ENCODE measurements around the gene DLG2.

DLG2 gene

DNA sequence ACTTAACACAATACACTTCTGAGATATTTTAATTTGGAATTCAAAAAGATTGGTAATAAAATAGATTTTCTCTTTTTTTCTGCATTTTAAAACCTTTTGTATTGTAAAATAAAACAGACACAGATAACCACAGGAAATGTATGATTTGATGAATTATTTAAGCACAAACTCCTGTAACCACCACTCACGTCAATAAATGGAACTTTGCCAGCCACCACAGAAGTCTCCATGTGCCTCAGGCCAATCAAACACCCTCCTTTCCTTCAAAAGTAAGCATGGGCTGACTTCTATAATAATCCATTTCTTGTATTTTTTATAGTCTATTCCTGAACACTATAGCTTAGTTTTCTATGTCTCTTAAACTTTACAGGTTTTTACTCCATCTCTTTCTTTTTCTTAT, 721.7 kb downstream of the DLG2 start:
- Histone ChIP-seq H3K9me2 (ENCODE audit: low read depth, low read length) (no peaks in the 10 kb centered on the region), H3F3A (ENCODE audit: insufficient read depth, low read length) (no peaks in the 10 kb centered on the region), H3K4me2 (ENCODE audit: low read length) (no peak overlapping the region), H3K79me2 (ENCODE audit: insufficient read depth, low read length) (no peaks in the 10 kb centered on the region), H3K27ac (ENCODE audit: low read depth, low read length, poor library complexity, severe bottlenecking) (no peak overlapping the region), H3K9ac (ENCODE audit: low read length) (no peak overlapping the region), H3K36me3 (ENCODE audit: insufficient read depth, low read length) (no peaks in the 10 kb centered on the region), H2AFZ (ENCODE audit: low read length) (no peak overlapping the region), H3K27me3 (ENCODE audit: insufficient read depth, low read length) (no peaks in the 10 kb centered on the region), H3K9me3 (ENCODE audit: low read length) (no peaks in the 10 kb centered on the region), H4K20me1 (ENCODE audit: insufficient read depth, low read length) (no peaks in the 10 kb centered on the region), H3K4me1 (ENCODE audit: insufficient read depth, low read length, severe bottlenecking) (no peaks in the 10 kb centered on the region), H3K4me3 (ENCODE audit: low read depth, low read length, poor library complexity, severe bottlenecking) (no peak overlapping the region)
- no peak for TF ChIP-seq EZH2 (IDR thresholded peaks at IDR 0.05; ENCODE audit: borderline replicate concordance, low read length)
- TF ChIP-seq, protein P1, sequence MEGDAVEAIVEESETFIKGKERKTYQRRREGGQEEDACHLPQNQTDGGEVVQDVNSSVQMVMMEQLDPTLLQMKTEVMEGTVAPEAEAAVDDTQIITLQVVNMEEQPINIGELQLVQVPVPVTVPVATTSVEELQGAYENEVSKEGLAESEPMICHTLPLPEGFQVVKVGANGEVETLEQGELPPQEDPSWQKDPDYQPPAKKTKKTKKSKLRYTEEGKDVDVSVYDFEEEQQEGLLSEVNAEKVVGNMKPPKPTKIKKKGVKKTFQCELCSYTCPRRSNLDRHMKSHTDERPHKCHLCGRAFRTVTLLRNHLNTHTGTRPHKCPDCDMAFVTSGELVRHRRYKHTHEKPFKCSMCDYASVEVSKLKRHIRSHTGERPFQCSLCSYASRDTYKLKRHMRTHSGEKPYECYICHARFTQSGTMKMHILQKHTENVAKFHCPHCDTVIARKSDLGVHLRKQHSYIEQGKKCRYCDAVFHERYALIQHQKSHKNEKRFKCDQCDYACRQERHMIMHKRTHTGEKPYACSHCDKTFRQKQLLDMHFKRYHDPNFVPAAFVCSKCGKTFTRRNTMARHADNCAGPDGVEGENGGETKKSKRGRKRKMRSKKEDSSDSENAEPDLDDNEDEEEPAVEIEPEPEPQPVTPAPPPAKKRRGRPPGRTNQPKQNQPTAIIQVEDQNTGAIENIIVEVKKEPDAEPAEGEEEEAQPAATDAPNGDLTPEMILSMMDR (IDR thresholded peaks at IDR 0.05; ENCODE audit: low read length) = no peak

DNA sequence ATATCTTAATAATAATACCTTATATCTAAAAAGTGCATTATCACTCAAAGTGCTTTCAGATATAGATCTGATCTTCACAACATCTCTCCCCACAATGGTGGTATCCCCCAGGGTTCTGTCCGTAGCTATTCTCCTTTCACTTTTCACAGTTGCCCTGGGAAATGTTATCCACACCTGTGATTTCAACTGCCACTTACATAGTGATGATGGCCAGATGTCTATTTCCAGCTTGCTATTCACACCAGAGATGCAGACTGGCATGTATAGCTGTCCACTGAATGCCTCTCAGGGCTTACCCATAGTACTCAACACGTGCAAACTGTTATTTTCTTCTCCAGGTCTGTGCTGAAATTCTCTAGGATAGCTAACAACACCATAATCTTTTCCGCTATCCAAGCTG, 724.7 kb downstream of the DLG2 start:
- TF ChIP-seq, protein P1 (IDR thresholded peaks at IDR 0.05; ENCODE audit: low read length) = no peak
- TF ChIP-seq EZH2 (IDR thresholded peaks at IDR 0.05; ENCODE audit: borderline replicate concordance, low read length) = no peak
- Histone ChIP-seq H3K4me1 (ENCODE audit: insufficient read depth, low read length, severe bottlenecking) (no peaks in the 10 kb centered on the region), H3K4me3 (ENCODE audit: low read depth, low read length, poor library complexity, severe bottlenecking) (no peak overlapping the region), H3K9ac (ENCODE audit: low read length) (no peak overlapping the region), H3F3A (ENCODE audit: insufficient read depth, low read length) (no peaks in the 10 kb centered on the region), H2AFZ (ENCODE audit: low read length) (no peak overlapping the region), H3K4me2 (ENCODE audit: low read length) (no peak overlapping the region), H3K9me2 (ENCODE audit: low read depth, low read length) (no peaks in the 10 kb centered on the region), H3K36me3 (ENCODE audit: insufficient read depth, low read length) (no peaks in the 10 kb centered on the region), H3K9me3 (ENCODE audit: low read length) (no peaks in the 10 kb centered on the region), H3K27me3 (ENCODE audit: insufficient read depth, low read length) (no peaks in the 10 kb centered on the region), H4K20me1 (ENCODE audit: insufficient read depth, low read length) (no peaks in the 10 kb centered on the region), H3K27ac (ENCODE audit: low read depth, low read length, poor library complexity, severe bottlenecking) (no peak overlapping the region), H3K79me2 (ENCODE audit: insufficient read depth, low read length) (no peaks in the 10 kb centered on the region)

DNA sequence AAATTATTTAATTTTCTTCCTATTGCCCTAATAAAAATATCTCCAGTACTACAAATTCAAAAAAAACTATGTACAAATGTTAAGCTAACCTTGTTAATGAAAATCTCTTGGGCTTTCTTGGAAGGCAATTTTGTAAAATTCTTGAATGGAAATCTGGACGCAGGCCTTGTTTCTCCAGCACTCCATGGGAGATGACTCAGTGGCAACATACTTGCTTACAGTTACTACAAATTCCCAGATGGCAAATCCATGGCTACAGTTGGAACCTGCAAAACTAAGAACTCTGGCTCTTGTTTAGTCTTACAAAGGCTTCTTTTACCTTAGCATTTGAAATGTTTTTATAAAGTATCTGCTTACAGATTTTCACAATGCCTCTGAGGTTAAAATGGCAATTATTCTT, 725.2 kb downstream of the DLG2 start:
- no peak overlapping the region for H2AFZ ChIP-seq (ENCODE audit: low read length)
- no peaks in the 10 kb centered on the region for H3F3A ChIP-seq (ENCODE audit: insufficient read depth, low read length)
- H3K27ac ChIP-seq (ENCODE audit: low read depth, low read length, poor library complexity, severe bottlenecking) = no peak overlapping the region
- H3K27me3 ChIP-seq (ENCODE audit: insufficient read depth, low read length) = no peaks in the 10 kb centered on the region
- H3K4me2 ChIP-seq (ENCODE audit: low read length) = no peak overlapping the region
- no peaks in the 10 kb centered on the region for H3K9me2 ChIP-seq (ENCODE audit: low read depth, low read length)
- H3K9me3 ChIP-seq (ENCODE audit: low read length) = no peaks in the 10 kb centered on the region
- no peaks in the 10 kb centered on the region for H3K79me2 ChIP-seq (ENCODE audit: insufficient read depth, low read length)
- no peak overlapping the region for H3K4me3 ChIP-seq (ENCODE audit: low read depth, low read length, poor library complexity, severe bottlenecking)
- no peaks in the 10 kb centered on the region for H4K20me1 ChIP-seq (ENCODE audit: insufficient read depth, low read length)
- no peak for TF ChIP-seq EZH2 (IDR thresholded peaks at IDR 0.05; ENCODE audit: borderline replicate concordance, low read length)
- TF ChIP-seq, protein P1 (IDR thresholded peaks at IDR 0.05; ENCODE audit: low read length) = no peak
- H3K4me1 ChIP-seq (ENCODE audit: insufficient read depth, low read length, severe bottlenecking) = no peaks in the 10 kb centered on the region
- no peak overlapping the region for H3K9ac ChIP-seq (ENCODE audit: low read length)
- H3K36me3 ChIP-seq (ENCODE audit: insufficient read depth, low read length) = no peaks in the 10 kb centered on the region

Data from OCI-LY1 (cell line).